Measurements from ENCODE around the gene TNXB.

GRCh38 chr6:32117461-32117860 lies 8.3 kb upstream of the TNXB start:
- no peak for TF ChIP-seq TCF7L2 (IDR thresholded peaks at IDR 0.05; ENCODE audit: low read depth, low read length)
- TF ChIP-seq CTCF (IDR thresholded peaks at IDR 0.05), result no peak
- no peak for TF ChIP-seq SIN3A (IDR thresholded peaks at IDR 0.05; ENCODE audit: borderline replicate concordance, insufficient read depth, low read depth, low read length)
- TF ChIP-seq REST (IDR thresholded peaks at IDR 0.05; ENCODE audit: insufficient read depth in 1 of 2, low read depth in 2 of 2, low read length in 1 of 2), result no peak
- no peak for TF ChIP-seq POLR2AphosphoS5 (IDR thresholded peaks at IDR 0.05; ENCODE audit: low read depth, low read length)
